HepG2 (cell line): Measurements from ENCODE around the gene LIPH.

Experiments used
- ATF3 ChIP-seq: sonication (generic); formaldehyde crosslinking; IDR thresholded peaks from 2 replicates; pipeline ENCODE4 v1.4.0; 2020; ENCODE audit warnings: missing genetic modification reagents
- CTCF ChIP-seq: sonication (generic); formaldehyde crosslinking; IDR thresholded peaks from 2 replicates; pipeline ENCODE4 v1.5.0; 2020; ENCODE audit warnings: mild to moderate bottlenecking, missing genetic modification reagents, moderate library complexity
- FOXJ3 ChIP-seq: sonication (generic); formaldehyde crosslinking; IDR thresholded peaks from 2 replicates; pipeline ENCODE4 v1.4.0; 2020; ENCODE audit warnings: missing genetic modification reagents, mild to moderate bottlenecking, borderline replicate concordance
- HDAC2 ChIP-seq: sonication (generic); formaldehyde crosslinking; IDR thresholded peaks from 2 replicates; pipeline ENCODE4 v1.4.0; 2020; ENCODE audit warnings: missing genetic modification reagents
- HOXA5 ChIP-seq: sonication (generic); formaldehyde crosslinking; IDR thresholded peaks from 2 replicates; pipeline ENCODE4 v1.4.0; 2020; ENCODE audit warnings: missing genetic modification reagents
- ISX ChIP-seq: sonication (generic); formaldehyde crosslinking; conservative IDR thresholded peaks from 2 replicates; pipeline ENCODE4 v1.5.0; 2020; ENCODE audit warnings: missing genetic modification reagents
- KLF16 ChIP-seq, 2 experiments: sonication (generic) in 1 of 2; formaldehyde crosslinking in 1 of 2; IDR thresholded peaks; 2 replicates each; pipeline versions ENCODE4 v1.6.1 to v1.8.0; 2016 to 2023; ENCODE audit warnings: missing genetic modification reagents in 2 of 2, missing compliant biosample characterization in 1 of 2
- POLR2A ChIP-seq, 2 experiments: IDR thresholded peaks; 2 replicates each; pipeline ENCODE4 v1.6.1; 2011; ENCODE audit warnings: low read depth in 2 of 2, low read length in 2 of 2, mild to moderate bottlenecking in 1 of 2, moderate library complexity in 1 of 2; ENCODE audit not compliant: insufficient read depth in 1 of 2
- ZNF124 ChIP-seq: sonication (generic); formaldehyde crosslinking; IDR thresholded peaks from 2 replicates; pipeline ENCODE4 v1.4.0; 2020; ENCODE audit warnings: missing genetic modification reagents

- TF ChIP-seq CTCF (no peak), ZNF124 (CRISPR knock-in tag) (no peak), HDAC2 (no peak), HOXA5 (CRISPR knock-in tag) (no peak), POLR2A (IDR thresholded peaks at IDR 0.05; ENCODE audit: insufficient read depth in 1 of 2, low read depth in 2 of 2, low read length in 2 of 2) (no peak), KLF16 (CRISPR knock-in tag; IDR thresholded peaks at IDR 0.05) (no peak), ATF3 (CRISPR knock-in tag) (no peak), FOXJ3 (CRISPR knock-in tag) (no peak), ISX (CRISPR knock-in tag) (no peak)
These were observed 48.9 kb downstream of the LIPH start for GRCh38 chr3:185503521-185503920.
